K562 (cell line): ENCODE data around the gene AGMO. TPM values are rescaled to one million over a fixed set of nuclear protein-coding genes. Genes with fewer than 3 reads are reported as not detected.

Source experiments
- ATAC-seq: fragments of 200-7000 bp; cut with Tn5 transposase; 3 replicates; pipeline ENCODE4 v1.9.1; 2020; ENCODE audit warnings: moderate library complexity
- BruUV-seq: library from RNA; stranded (reverse); fragments of 400-500 nt; replicated peaks from 2 replicates; lab custom pipeline; 2021; lab: Mats Ljungman, UMichigan
- CTCF ChIA-PET: fragments of 300-600 bp; formaldehyde crosslinking; extraction: SDS; loops from one replicate; lab custom pipeline; 2021; ENCODE audit warnings: low intra/inter-chr PET ratio; lab: Yijun Ruan, JAX
- POLR2A ChIA-PET: fragments of 300-600, 350-650 bp; sonication (Branson Sonifier 250); formaldehyde crosslinking; extraction: SDS; loops from one replicate; lab custom pipeline; 2021; ENCODE audit warnings: antibody characterized with exemption, inconsistent platforms; lab: Yijun Ruan, JAX
- DNase-seq, 4 experiments: peaks; one replicate each; pipeline versions ENCODE4 v3.0.0 to v3.0.0-alpha.2; 2011 to 2018; ENCODE audit warnings: low spot score in 3 of 4, mixed read lengths in 3 of 4; ENCODE audit errors: extremely low read depth in 1 of 4
- FAIRE-seq: peaks from 2 replicates; lab custom pipeline; 2011; peaks lifted over from hg19 to GRCh38; lab: Jason Lieb, UNC
- H2AFZ ChIP-seq: 2 replicates; pipeline ENCODE4 v1.6.0; 2011; ENCODE audit warnings: low read depth, low read length, control low read depth, inconsistent platforms
- H3K27ac ChIP-seq: fragments of 200-600 bp; 3 replicates; pipeline ENCODE4 v1.8.0; 2011; ENCODE audit warnings: low read depth, mild to moderate bottlenecking, control low read depth, inconsistent platforms, low read length, moderate library complexity, mixed read lengths; ENCODE audit errors: extremely low read depth
- H3K27me3 ChIP-seq, 2 experiments: fragments of 300-600 bp in 1 of 2; 2 replicates in 1 of 2; 3 replicates in 1 of 2; pipeline versions ENCODE4 v1.6.0 to v1.8.0; 2011; ENCODE audit warnings: inconsistent platforms in 2 of 2, low read length in 2 of 2, mild to moderate bottlenecking in 1 of 2, mixed read lengths in 1 of 2, moderate library complexity in 1 of 2; ENCODE audit not compliant: control insufficient read depth in 2 of 2, insufficient read depth in 2 of 2
- H3K36me3 ChIP-seq: fragments of 300-600 bp; 3 replicates; pipeline ENCODE4 v1.8.0; 2011; ENCODE audit warnings: mild to moderate bottlenecking, low read length, inconsistent platforms; ENCODE audit not compliant: control insufficient read depth, insufficient read depth
- H3K4me1 ChIP-seq, 2 experiments: fragments of 200-600 bp in 1 of 2; replicated peaks in 1 of 2; 2 replicates in 1 of 2; 3 replicates in 1 of 2; pipeline versions ENCODE4 v1.5.1 to v1.8.0; 2011; ENCODE audit warnings: inconsistent platforms in 2 of 2, low read length in 2 of 2, mild to moderate bottlenecking in 1 of 2, mixed read lengths in 1 of 2, moderate library complexity in 1 of 2; ENCODE audit not compliant: control insufficient read depth in 2 of 2, insufficient read depth in 2 of 2
- H3K4me2 ChIP-seq: 2 replicates; pipeline ENCODE4 v1.6.1; 2011; ENCODE audit warnings: low read length, control low read depth, inconsistent platforms, mixed read lengths; ENCODE audit not compliant: insufficient read depth
- H3K4me3 ChIP-seq: fragments of 200-600 bp; sonication (generic), shearing (Covaris generic); 2 replicates; pipeline ENCODE4 v1.5.1; 2016; ENCODE audit warnings: control low read depth, inconsistent platforms
- H3K79me2 ChIP-seq: fragments of 200-600 bp; 3 replicates; pipeline ENCODE4 v1.8.0; 2011; ENCODE audit warnings: low read length, inconsistent platforms; ENCODE audit not compliant: control insufficient read depth, insufficient read depth
- H3K9ac ChIP-seq, 2 experiments: 2 replicates each; pipeline versions ENCODE4 v1.6.0 to v1.6.1; 2011; ENCODE audit warnings: low read depth in 2 of 2, low read length in 2 of 2, control low read depth in 1 of 2, inconsistent platforms in 1 of 2, mild to moderate bottlenecking in 1 of 2, mixed read lengths in 1 of 2; ENCODE audit not compliant: insufficient read depth in 1 of 2
- H3K9me1 ChIP-seq: one replicate; pipeline ENCODE4 v1.6.0; 2011; ENCODE audit warnings: inconsistent platforms, mild to moderate bottlenecking, low read length, moderate library complexity; ENCODE audit not compliant: control insufficient read depth, insufficient read depth
- H3K9me3 ChIP-seq: replicated peaks from 2 replicates; pipeline ENCODE4 v1.5.1; 2011; ENCODE audit warnings: low read depth, low read length, inconsistent platforms; ENCODE audit not compliant: control insufficient read depth, insufficient read depth
- H4K20me1 ChIP-seq: replicated peaks from 2 replicates; pipeline ENCODE4 v1.6.1; 2011; ENCODE audit warnings: low read length, inconsistent platforms, mixed read lengths; ENCODE audit not compliant: control insufficient read depth, insufficient read depth
- E2F5 ChIP-seq: sonication (generic); formaldehyde crosslinking; IDR thresholded peaks from 2 replicates; pipeline ENCODE4 v1.8.0; 2022; ENCODE audit warnings: mild to moderate bottlenecking, missing genetic modification reagents
- E2F6 ChIP-seq, 2 experiments: IDR thresholded peaks; 2 replicates each; pipeline ENCODE4 v1.6.1; 2011; ENCODE audit warnings: borderline replicate concordance in 1 of 2, control low read depth in 1 of 2, low read depth in 1 of 2, low read length in 1 of 2, mild to moderate bottlenecking in 1 of 2, mixed read lengths in 1 of 2, moderate library complexity in 1 of 2; ENCODE audit not compliant: insufficient read depth in 1 of 2, insufficient read length in 1 of 2, poor library complexity in 1 of 2, severe bottlenecking in 1 of 2; ENCODE audit errors: extremely low read depth in 1 of 2
- SREBF2 ChIP-seq: sonication (generic); formaldehyde crosslinking; IDR thresholded peaks from 2 replicates; pipeline ENCODE4 v1.4.0; 2020; ENCODE audit warnings: mild to moderate bottlenecking, missing genetic modification reagents
- WGBS: fragments of 100-300 bp; shearing (Covaris generic); methylation state at CpG from one replicate; pipeline ENCODE4 v1.1.6; 2016; ENCODE audit warnings: low coverage, mixed read lengths; ENCODE audit not compliant: insufficient coverage; ENCODE audit errors: missing lambda C conversion rate; 5-methylcytosine and 5-hydroxymethylcytosine counted together
- in situ Hi-C: fragments of 300-500 bp; cut with MboI; formaldehyde crosslinking; loops from 4 replicates; pipeline ENCODE4 v1.15.0; 2018; ENCODE audit warnings: inconsistent platforms, mixed read lengths
- intact Hi-C: fragments of 100-400 bp; cut with micrococcal nuclease; formaldehyde crosslinking; loops from 2 replicates; pipeline ENCODE4 v1.14.2; 2022
- polyA plus RNA-seq, 8 experiments: library from polyadenylated mRNA; depleted of rRNA in 4 of 8; stranded (reverse) in 5 of 8; unstranded in 3 of 8; fragments of >200 nt; fragmentation: Nextera tagmentation in 2 of 8; fragmentation: Illumina TruSeq in 1 of 8; extraction: Ambion mirVana in 2 of 8; extraction: Trizol in 1 of 8; gene quantifications; 2 replicates each; pipeline versions ENCODE4 v1.2.1 to v1.2.3, GENCODE V29; 2011 to 2014; ENCODE audit warnings: inconsistent platforms in 1 of 8, missing spikeins in 1 of 8
- total RNA-seq, 7 experiments: library from RNA; depleted of rRNA in 6 of 7; stranded (reverse); fragments of >200 nt in 6 of 7; fragmentation: Illumina TruSeq in 2 of 7; extraction: Trizol in 2 of 7; gene quantifications; 2 replicates each; pipeline versions ENCODE4 v1.2.1 to v1.2.3, GENCODE V29; 2011 to 2021; ENCODE audit warnings: low replicate concordance in 1 of 7

The AGMO gene
- total and polyA plus RNA-seq, 9 of the 15 experiments (the other 6 are each of a cell fraction or from before 2014, with no cell fraction given): 0.30 to 1.4 (median 0.69) TPM; not detected in 1

DNA sequence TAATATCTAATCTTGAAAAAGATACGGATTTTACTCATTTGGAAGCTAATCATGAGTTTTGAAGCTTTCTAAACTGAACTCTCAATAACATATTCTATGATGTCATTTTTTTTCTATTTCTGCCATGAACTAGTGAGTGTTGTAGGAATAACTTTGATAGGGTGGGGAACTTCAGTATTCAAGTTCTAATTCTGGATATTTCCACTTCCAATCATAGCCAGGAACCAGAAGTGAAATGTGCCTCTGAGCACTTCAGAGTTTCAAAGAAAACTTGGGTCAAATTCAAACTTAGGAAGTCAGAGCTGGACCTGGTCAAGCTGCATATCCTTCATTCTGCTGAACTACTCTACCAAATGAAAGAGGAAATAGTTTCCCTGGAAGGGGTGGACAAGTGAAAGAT is 847 bp downstream of the AGMO start:
- Histone ChIP-seq H3K36me3 (no peaks in the 10 kb centered on the region), H4K20me1 (no peaks in the 10 kb centered on the region), H3K27me3 (no peaks in the 10 kb centered on the region), H3K27ac (no peak overlapping the region), H3K9ac (no peak overlapping the region)
- BruUV-seq: no TSS peak
- WGBS: 0% methylated on average over 1 of the region's 1 CpG
- no peak for TF ChIP-seq E2F6 (IDR thresholded peaks at IDR 0.05; ENCODE audit: borderline replicate concordance in 1 of 2, extremely low read depth in 1 of 2, insufficient read depth in 1 of 2, insufficient read length in 1 of 2, low read depth in 1 of 2, low read length in 1 of 2, poor library complexity in 1 of 2, severe bottlenecking in 1 of 2)
- TF ChIP-seq, all 486 proteins: peak for 0
- DNase-seq: no peak
- in situ Hi-C loops (no loop called here), intact Hi-C loops (no loop called here)
- no peaks in the 10 kb centered on the region for H3K79me2 ChIP-seq
- H3K4me2 ChIP-seq: no peak overlapping the region
- no peaks in the 10 kb centered on the region for H3K9me1 ChIP-seq
- ChIA-PET POLR2A (no interaction called here), CTCF (no interaction called here)
- no peaks in the 10 kb centered on the region for H3K9me3 ChIP-seq
- FAIRE-seq: no peak
- no peak overlapping the region for H3K4me3 ChIP-seq
- ATAC-seq: no peak
- no peaks in the 10 kb centered on the region for H3K4me1 ChIP-seq
- H2AFZ ChIP-seq: no peak overlapping the region

GRCh38 chr7:15559416-15559928 is 2.3 kb downstream of the AGMO start:
- no peak overlapping the region for H3K4me3 ChIP-seq
- H3K27ac ChIP-seq: no peak overlapping the region
- H2AFZ ChIP-seq: no peak overlapping the region
- H3K4me1 ChIP-seq: no peaks in the 10 kb centered on the region
- ChIA-PET CTCF (no interaction called here), POLR2A (no interaction called here)
- DNase-seq (no peak), FAIRE-seq (no peak), ATAC-seq (no peak)
- no peak overlapping the region for H3K4me2 ChIP-seq
- no peaks in the 10 kb centered on the region for H3K36me3 ChIP-seq
- no peaks in the 10 kb centered on the region for H3K27me3 ChIP-seq
- no peaks in the 10 kb centered on the region for H3K9me1 ChIP-seq
- no peaks in the 10 kb centered on the region for H3K79me2 ChIP-seq
- in situ Hi-C loops (no loop called here), intact Hi-C loops (no loop called here)
- TF ChIP-seq E2F5 (CRISPR knock-in tag) (no peak), SREBF2 (CRISPR knock-in tag) (no peak)
- no peaks in the 10 kb centered on the region for H4K20me1 ChIP-seq
- no peak overlapping the region for H3K9ac ChIP-seq
- no peaks in the 10 kb centered on the region for H3K9me3 ChIP-seq
- 0% methylated on average over 3 of the region's 3 CpGs for WGBS
- no TSS peak for BruUV-seq
